Measurements from ENCODE around the gene HOXA7. TPM values are rescaled to one million over a fixed set of nuclear protein-coding genes. Genes with fewer than 3 reads are reported as not detected.

The HOXA7 gene
- total and polyA plus RNA-seq, 10 of the 15 experiments (the other 5 are each of a cell fraction or from before 2014, with no cell fraction given) = not detected

- TF ChIP-seq ZBED1 (IDR thresholded peaks at IDR 0.05; ENCODE audit: borderline replicate concordance) (no peak), SP1 (IDR thresholded peaks at IDR 0.05; ENCODE audit: low read depth, low read length) (no peak)
These were observed 32.9 kb downstream of the HOXA7 start (continued) for GRCh38 chr7:27123477-27124053.

DNA sequence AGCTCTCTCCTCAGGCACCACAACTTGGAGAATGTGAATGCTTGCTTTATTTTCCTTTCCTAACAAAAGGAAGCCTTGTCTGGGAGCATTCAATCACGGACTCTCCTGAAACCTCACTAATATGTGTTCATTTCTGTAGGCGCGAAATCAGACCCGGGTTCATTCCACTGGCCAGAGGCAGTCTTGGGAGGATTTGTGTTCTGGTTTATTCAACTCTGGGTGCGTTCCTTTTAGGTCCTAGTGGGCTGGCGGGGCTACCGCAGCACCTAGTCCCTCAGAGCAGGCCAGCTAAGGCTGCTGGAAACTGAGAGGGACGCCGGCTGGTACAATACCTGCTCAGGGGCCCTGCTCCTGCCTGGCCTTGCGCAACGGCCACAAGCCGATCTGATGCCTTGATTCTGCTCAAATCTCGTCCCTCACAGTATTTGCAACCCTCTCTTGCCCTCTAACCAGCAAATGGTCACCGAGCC, 33.4 kb downstream of the HOXA7 start:
- Histone ChIP-seq H3K4me1 (ENCODE audit: control insufficient read depth, insufficient read depth, low read length) (no peaks in the 10 kb centered on the region), H3K9me3 (replicated peaks; ENCODE audit: control insufficient read depth, insufficient read depth, low read length) (no peaks in the 10 kb centered on the region), H2AFZ (ENCODE audit: control insufficient read depth, low read depth, low read length) (no peak overlapping the region), H3K27ac (ENCODE audit: control insufficient read depth, insufficient read depth) (no peak overlapping the region), H3K4me3 (no peak overlapping the region), H3K79me2 (ENCODE audit: control insufficient read depth, insufficient read depth, low read length) (no peaks in the 10 kb centered on the region), H3K4me2 (ENCODE audit: control insufficient read depth, insufficient read depth) (no peak overlapping the region), H3K27me3 (replicated peaks in 1 of 2; ENCODE audit: control insufficient read depth in 2 of 2, insufficient read depth in 2 of 2, low read length in 1 of 2) (peaks cover 0 to under 1% of the 10 kb centered on the region in 2 experiments; a peak in 3 of 4 replicates), H3K9ac (ENCODE audit: control insufficient read depth, insufficient read depth, low read length) (no peak overlapping the region), H4K20me1 (ENCODE audit: control insufficient read depth, insufficient read depth) (no peaks in the 10 kb centered on the region), H3K36me3 (ENCODE audit: control insufficient read depth in 2 of 2, insufficient read depth in 2 of 2, low read length in 1 of 2) (no peaks in the 10 kb centered on the region)
- ChIA-PET CTCF (no interaction called here), SMC1A (ENCODE audit: uncharacterized antibody, unreplicated experiment) (no interaction called here), POLR2A (no interaction called here), RAD21 (ENCODE audit: unreplicated experiment) (no interaction called here)
- WGBS (ENCODE audit: insufficient coverage, insufficient replicate concordance, low lambda C conversion rate, missing lambda C conversion rate) = 46% methylated on average over 14 of the region's 14 CpGs
- TF ChIP-seq ZSCAN29 (IDR thresholded peaks at IDR 0.05) = no peak
- intact Hi-C loops (cut with micrococcal nuclease; ENCODE audit: unreplicated experiment) = no loop called here
- no peak for DNase-seq (ENCODE audit: low read depth, low spot score)
- no peak for ATAC-seq
- BruUV-seq (replicated peaks) = no TSS peak
- FAIRE-seq = no peak
- in situ Hi-C loops (cut with MboI) = no loop called here

- intact Hi-C loops (cut with micrococcal nuclease; ENCODE audit: unreplicated experiment) = no loop called here
- no peak for FAIRE-seq
- TF ChIP-seq KDM1A (IDR thresholded peaks at IDR 0.05; ENCODE audit: borderline replicate concordance) = no peak
- no peak for TF ChIP-seq CHD2 (IDR thresholded peaks at IDR 0.05; ENCODE audit: borderline replicate concordance, low read depth, low read length)
- no peak for TF ChIP-seq MEF2B (IDR thresholded peaks at IDR 0.05; ENCODE audit: partially characterized antibody, poor library complexity, severe bottlenecking)
- no peak for TF ChIP-seq RAD21 (IDR thresholded peaks at IDR 0.05; ENCODE audit: insufficient read depth, low read depth, low read length)
- no peak for TF ChIP-seq CBFB (IDR thresholded peaks at IDR 0.05; ENCODE audit: low read depth)
- no peak for TF ChIP-seq WRNIP1 (IDR thresholded peaks at IDR 0.05; ENCODE audit: borderline replicate concordance, low read depth, low read length)
- no peak for TF ChIP-seq SIN3A (IDR thresholded peaks at IDR 0.05; ENCODE audit: low read depth, low read length)
- no peak for TF ChIP-seq TARDBP (IDR thresholded peaks at IDR 0.05; ENCODE audit: borderline replicate concordance)
- TF ChIP-seq SRF (IDR thresholded peaks at IDR 0.05; ENCODE audit: low read depth in 2 of 2, low read length in 2 of 2) = no peak
- TF ChIP-seq NRF1 (conservative IDR thresholded peaks at IDR 0.05; ENCODE audit: low read depth, low read length) = no peak
- no peak for TF ChIP-seq SUZ12 (IDR thresholded peaks at IDR 0.05; ENCODE audit: unreplicated experiment)
- TF ChIP-seq MAX (IDR thresholded peaks at IDR 0.05; ENCODE audit: low read depth, low read length) = no peak
These were observed 34.2 kb downstream of the HOXA7 start for GRCh38 chr7:27122077-27122910.

More at GRCh38 chr7:27122077-27122910, 34.2 kb downstream of the HOXA7 start:
- Histone ChIP-seq H3K27ac (ENCODE audit: control insufficient read depth, insufficient read depth) (no peak overlapping the region), H3K9ac (ENCODE audit: control insufficient read depth, insufficient read depth, low read length) (no peak overlapping the region), H3K4me2 (ENCODE audit: control insufficient read depth, insufficient read depth) (no peak overlapping the region), H3K36me3 (ENCODE audit: control insufficient read depth in 2 of 2, insufficient read depth in 2 of 2, low read length in 1 of 2) (no peaks in the 10 kb centered on the region), H3K4me1 (ENCODE audit: control insufficient read depth, insufficient read depth, low read length) (no peaks in the 10 kb centered on the region), H3K27me3 (replicated peaks in 1 of 2; ENCODE audit: control insufficient read depth in 2 of 2, insufficient read depth in 2 of 2, low read length in 1 of 2) (no peaks in the 10 kb centered on the region; a peak in 2 of 4 replicates), H3K4me3 (no peak overlapping the region), H3K9me3 (replicated peaks; ENCODE audit: control insufficient read depth, insufficient read depth, low read length) (no peaks in the 10 kb centered on the region), H4K20me1 (ENCODE audit: control insufficient read depth, insufficient read depth) (no peaks in the 10 kb centered on the region), H3K79me2 (ENCODE audit: control insufficient read depth, insufficient read depth, low read length) (no peaks in the 10 kb centered on the region), H2AFZ (ENCODE audit: control insufficient read depth, low read depth, low read length) (no peak overlapping the region)
- ChIA-PET CTCF (no interaction called here), RAD21 (ENCODE audit: unreplicated experiment) (no interaction called here), POLR2A (no interaction called here), SMC1A (ENCODE audit: uncharacterized antibody, unreplicated experiment) (interaction anchor here (1.1 kb wide), 1 partner anchor 9 kb away, joined by 3 read pairs; no protein-coding TSS in a partner anchor)
- DNase-seq (ENCODE audit: low read depth, low spot score) = no peak
- ATAC-seq = no peak
- no TSS peak for BruUV-seq (replicated peaks)
- in situ Hi-C loops (cut with MboI) = no loop called here
- WGBS (ENCODE audit: insufficient coverage, insufficient replicate concordance, low lambda C conversion rate, missing lambda C conversion rate) = 74% methylated on average over 41 of the region's 42 CpGs
